Loucy (cell line): ENCODE results near the gene GLDC.

Experiments used
- H2AFZ ChIP-seq: fragments of 200-600 bp; sonication (generic); 2 replicates; pipeline ENCODE4 v1.6.0; 2016; ENCODE audit warnings: antibody characterized with exemption, mild to moderate bottlenecking, low read length, moderate library complexity
- H3F3A ChIP-seq: fragments of 200-600 bp; 2 replicates; pipeline ENCODE4 v1.6.0; 2016; ENCODE audit warnings: antibody characterized with exemption, low read depth, mild to moderate bottlenecking
- H3K27me3 ChIP-seq: fragments of 200-600 bp; sonication (generic); 2 replicates; pipeline ENCODE4 v1.6.1; 2014; ENCODE audit warnings: low read length, mild to moderate bottlenecking; ENCODE audit not compliant: insufficient read depth, poor library complexity, severe bottlenecking
- H3K36me3 ChIP-seq: fragments of 200-600 bp; sonication (generic); 2 replicates; pipeline ENCODE4 v1.6.1; 2016; ENCODE audit warnings: low read length; ENCODE audit not compliant: insufficient read depth
- H3K4me1 ChIP-seq: fragments of 200-600 bp; sonication (generic); 2 replicates; pipeline ENCODE4 v1.5.1; 2014; ENCODE audit warnings: low read length, mild to moderate bottlenecking; ENCODE audit not compliant: insufficient read depth, poor library complexity, severe bottlenecking
- H3K4me2 ChIP-seq: fragments of 200-600 bp; sonication (generic); 2 replicates; pipeline ENCODE4 v1.6.0; 2014; ENCODE audit warnings: antibody characterized with exemption, low read length, low read depth, mild to moderate bottlenecking; ENCODE audit not compliant: poor library complexity, severe bottlenecking
- H3K4me3 ChIP-seq: fragments of 200-600 bp; sonication (generic); 2 replicates; pipeline ENCODE4 v1.5.1; 2014; ENCODE audit warnings: low read length, mild to moderate bottlenecking, mixed read lengths; ENCODE audit not compliant: poor library complexity, severe bottlenecking
- H3K79me2 ChIP-seq: fragments of 200-600 bp; sonication (generic); 2 replicates; pipeline ENCODE4 v1.6.1; 2014; ENCODE audit warnings: low read length; ENCODE audit not compliant: insufficient read depth
- H3K9ac ChIP-seq: fragments of 200-600 bp; sonication (generic); 2 replicates; pipeline ENCODE4 v1.6.0; 2014; ENCODE audit warnings: mild to moderate bottlenecking, low read depth, low read length, moderate library complexity; ENCODE audit not compliant: poor library complexity, severe bottlenecking
- H3K9me2 ChIP-seq: fragments of 200-600 bp; sonication (generic); replicated peaks from 2 replicates; pipeline ENCODE4 v1.6.1; 2016; ENCODE audit warnings: low read depth, low read length, mixed read lengths
- H3K9me3 ChIP-seq: fragments of 200-600 bp; sonication (generic); 2 replicates; pipeline ENCODE4 v1.6.1; 2014; ENCODE audit warnings: mild to moderate bottlenecking, antibody characterized with exemption, low read length, low read depth; ENCODE audit not compliant: insufficient read depth
- H4K20me1 ChIP-seq: fragments of 200-600 bp; sonication (generic); 2 replicates; pipeline ENCODE4 v1.6.0; 2014; ENCODE audit warnings: antibody characterized with exemption, low read length, mild to moderate bottlenecking; ENCODE audit not compliant: insufficient read depth, poor library complexity, severe bottlenecking
- CTCF ChIP-seq: fragments of 200-600 bp; sonication (generic); conservative IDR thresholded peaks from 2 replicates; pipeline ENCODE4 v1.5.1; 2014; ENCODE audit warnings: mild to moderate bottlenecking, antibody characterized with exemption, low read length
- EZH2phosphoT487 ChIP-seq: fragments of 200-600 bp; IDR thresholded peaks from 2 replicates; pipeline ENCODE4 v1.6.1; 2018; ENCODE audit warnings: antibody characterized with exemption, mild to moderate bottlenecking, moderate library complexity, borderline replicate concordance

Gene GLDC

GRCh38 chr9:6620353-6620752 is 25.2 kb downstream of the GLDC start:
- H3K9me2 ChIP-seq = no peaks in the 10 kb centered on the region
- H3K4me3 ChIP-seq = no peak overlapping the region
- H3K36me3 ChIP-seq = no peaks in the 10 kb centered on the region
- no peaks in the 10 kb centered on the region for H3K9me3 ChIP-seq
- H3K9ac ChIP-seq = no peak overlapping the region
- H4K20me1 ChIP-seq = no peaks in the 10 kb centered on the region
- no peaks in the 10 kb centered on the region for H3K27me3 ChIP-seq
- no peak overlapping the region for H2AFZ ChIP-seq
- no peak overlapping the region for H3K4me2 ChIP-seq
- no peaks in the 10 kb centered on the region for H3F3A ChIP-seq
- no peaks in the 10 kb centered on the region for H3K79me2 ChIP-seq
- no peak for TF ChIP-seq EZH2phosphoT487
- no peak for TF ChIP-seq CTCF
- H3K4me1 ChIP-seq = no peaks in the 10 kb centered on the region

- H3K4me3 ChIP-seq = no peak overlapping the region
- H3K4me1 ChIP-seq = no peaks in the 10 kb centered on the region
- no peak overlapping the region for H2AFZ ChIP-seq
- H3K27me3 ChIP-seq = no peaks in the 10 kb centered on the region
- no peaks in the 10 kb centered on the region for H4K20me1 ChIP-seq
- no peaks in the 10 kb centered on the region for H3K9me2 ChIP-seq
- no peaks in the 10 kb centered on the region for H3K9me3 ChIP-seq
- H3F3A ChIP-seq = no peaks in the 10 kb centered on the region
- no peak overlapping the region for H3K9ac ChIP-seq
- H3K36me3 ChIP-seq = no peaks in the 10 kb centered on the region
- H3K79me2 ChIP-seq = no peaks in the 10 kb centered on the region
- TF ChIP-seq EZH2phosphoT487 (no peak), CTCF (no peak)
- H3K4me2 ChIP-seq = no peak overlapping the region
Observed at GRCh38 chr9:6619909-6620308, 25.6 kb downstream of the GLDC start.

- Histone ChIP-seq H3K36me3 (no peaks in the 10 kb centered on the region), H3K9ac (no peak overlapping the region), H3K27me3 (no peaks in the 10 kb centered on the region), H4K20me1 (no peaks in the 10 kb centered on the region), H3F3A (no peaks in the 10 kb centered on the region), H2AFZ (no peak overlapping the region), H3K4me3 (no peak overlapping the region), H3K4me2 (no peak overlapping the region), H3K9me3 (no peaks in the 10 kb centered on the region), H3K9me2 (no peaks in the 10 kb centered on the region), H3K4me1 (no peaks in the 10 kb centered on the region), H3K79me2 (no peaks in the 10 kb centered on the region)
- TF ChIP-seq CTCF = no peak
- no peak for TF ChIP-seq EZH2phosphoT487
Observed at GRCh38 chr9:6616951-6617602, 28.5 kb downstream of the GLDC start.
